Caco-2 (cell line): ENCODE data around the gene NR6A1. TPM values are rescaled to one million over a fixed set of nuclear protein-coding genes. Genes with fewer than 3 reads are reported as not detected.

Source experiments
- BruUV-seq: library from RNA; stranded (reverse); fragments of 400-500 nt; replicated peaks from 2 replicates; lab custom pipeline; 2021; lab: Mats Ljungman, UMichigan
- CTCF ChIA-PET: fragments of 300-600 bp; sonication (Branson Sonifier 250); formaldehyde crosslinking; loops from one replicate; lab custom pipeline; 2022; ENCODE audit warnings: antibody characterized with exemption; lab: Charles Lee
- POLR2A ChIA-PET: fragments of 300-600 bp; sonication (Branson Sonifier 250); formaldehyde crosslinking; loops from one replicate; lab custom pipeline; 2022; ENCODE audit warnings: antibody characterized with exemption; lab: Charles Lee
- DNase-seq, 2 experiments: peaks; one replicate each; pipeline versions ENCODE4 v3.0.0 to v3.0.0-alpha.2; 2020 to 2022
- H3K27me3 ChIP-seq: replicated peaks from 2 replicates; pipeline ENCODE4 v1.6.0; 2011; ENCODE audit warnings: low read length; ENCODE audit not compliant: control insufficient read depth, insufficient read depth
- H3K36me3 ChIP-seq: 2 replicates; pipeline ENCODE4 v1.5.1; 2011; ENCODE audit warnings: low read length; ENCODE audit not compliant: control insufficient read depth, insufficient read depth
- H3K4me1 ChIP-seq: fragments of 250-450 bp; sonication (Bioruptor Pico); 2 replicates; pipeline ENCODE4 v1.5.1; 2020; ENCODE audit warnings: mild to moderate bottlenecking
- H3K4me3 ChIP-seq: 2 replicates; pipeline ENCODE4 v1.5.1; 2011; ENCODE audit warnings: low read depth, mild to moderate bottlenecking, control low read depth, low read length
- H3K9me3 ChIP-seq: fragments of 250-450 bp; sonication (Bioruptor Pico); 2 replicates; pipeline ENCODE4 v1.5.1; 2020; ENCODE audit warnings: mild to moderate bottlenecking, moderate library complexity
- H3K27ac Mint-ChIP-seq: one replicate; pipeline ENCODE4 v1.8.0; 2022; ENCODE audit warnings: mixed read lengths; ENCODE audit not compliant: unreplicated experiment
- H3K27me3 Mint-ChIP-seq: one replicate; pipeline ENCODE4 v1.8.0; 2022; ENCODE audit warnings: mixed read lengths; ENCODE audit not compliant: insufficient read depth, unreplicated experiment
- H3K36me3 Mint-ChIP-seq: one replicate; pipeline ENCODE4 v1.8.0; 2022; ENCODE audit warnings: mild to moderate bottlenecking, mixed read lengths; ENCODE audit not compliant: insufficient read depth, unreplicated experiment
- H3K4me1 Mint-ChIP-seq: one replicate; pipeline ENCODE4 v1.8.0; 2022; ENCODE audit warnings: low read depth, mixed read lengths; ENCODE audit not compliant: unreplicated experiment
- H3K4me3 Mint-ChIP-seq: one replicate; pipeline ENCODE4 v1.8.0; 2022; ENCODE audit warnings: mild to moderate bottlenecking, moderate library complexity, mixed read lengths; ENCODE audit not compliant: unreplicated experiment
- H3K9me3 Mint-ChIP-seq: one replicate; pipeline ENCODE4 v1.8.0; 2022; ENCODE audit warnings: mixed read lengths; ENCODE audit not compliant: unreplicated experiment
- CTCF ChIP-seq, 2 experiments: fragments of 200-600 bp in 1 of 2; IDR thresholded peaks; 1 replicate in 1 of 2; 2 replicates in 1 of 2; pipeline versions ENCODE4 v1.5.1 to v1.8.0; 2011 to 2022; ENCODE audit warnings: antibody characterized with exemption in 1 of 2, control low read depth in 1 of 2, inconsistent platforms in 1 of 2, low read depth in 1 of 2, low read length in 1 of 2, mild to moderate bottlenecking in 1 of 2, moderate library complexity in 1 of 2; ENCODE audit not compliant: insufficient read depth in 1 of 2, severe bottlenecking in 1 of 2, unreplicated experiment in 1 of 2
- intact Hi-C: fragments of 100-400 bp; cut with micrococcal nuclease; formaldehyde crosslinking; loops from one replicate; pipeline ENCODE4 v1.10.0; 2022; ENCODE audit not compliant: unreplicated experiment
- total RNA-seq: library from RNA; stranded (reverse); gene quantifications from 2 replicates; pipeline ENCODE4 v1.2.3, GENCODE V29; 2022

NR6A1 gene
- total RNA-seq, 1 experiment from 2014 or later, result 33.6 TPM

- Mint-ChIP-seq H3K4me3 (no peak overlapping the region), H3K36me3 (peaks cover 25% of the 10 kb centered on the region), H3K27ac (no peak overlapping the region), H3K4me1 (peaks cover 41% of the 10 kb centered on the region), H3K9me3 (peaks cover 10% of the 10 kb centered on the region), H3K27me3 (no peaks in the 10 kb centered on the region)
- Histone ChIP-seq H3K4me3 (no peak overlapping the region), H3K9me3 (no peaks in the 10 kb centered on the region), H3K4me1 (peaks cover 14% of the 10 kb centered on the region; the same call in 1 of the 2 replicates), H3K27me3 (no peaks in the 10 kb centered on the region), H3K36me3 (no peaks in the 10 kb centered on the region)
- intact Hi-C loops, result no loop called here
- DNase-seq, result no peak
- TF ChIP-seq CTCF (IDR thresholded peaks at IDR 0.05; ENCODE audit: insufficient read depth in 1 of 2, low read depth in 1 of 2, low read length in 1 of 2, severe bottlenecking in 1 of 2, unreplicated experiment in 1 of 2), result no peak
- CTCF ChIA-PET, result no interaction called here
- no TSS peak for BruUV-seq
- POLR2A ChIA-PET, result no interaction called here
These were observed 63.4 kb downstream of the NR6A1 start for GRCh38 chr9:124707666-124708065.

GRCh38 chr9:124706685-124707084 lies 64.4 kb downstream of the NR6A1 start:
- no peaks in the 10 kb centered on the region for H3K36me3 ChIP-seq
- POLR2A ChIA-PET, result no interaction called here
- intact Hi-C loops, result no loop called here
- no peak overlapping the region for H3K4me3 Mint-ChIP-seq
- H3K4me1 Mint-ChIP-seq, result peaks cover 35% of the 10 kb centered on the region
- peaks cover 23% of the 10 kb centered on the region for H3K36me3 Mint-ChIP-seq
- no peaks in the 10 kb centered on the region for H3K27me3 Mint-ChIP-seq
- H3K27me3 ChIP-seq, result no peaks in the 10 kb centered on the region
- DNase-seq, result no peak
- peaks cover 14% of the 10 kb centered on the region; the same call in 1 of the 2 replicates for H3K4me1 ChIP-seq
- TF ChIP-seq CTCF (IDR thresholded peaks at IDR 0.05; ENCODE audit: insufficient read depth in 1 of 2, low read depth in 1 of 2, low read length in 1 of 2, severe bottlenecking in 1 of 2, unreplicated experiment in 1 of 2), result no peak
- no peaks in the 10 kb centered on the region for H3K9me3 ChIP-seq
- H3K4me3 ChIP-seq, result no peak overlapping the region
- no peak overlapping the region for H3K27ac Mint-ChIP-seq
- no TSS peak for BruUV-seq
- CTCF ChIA-PET, result no interaction called here
- H3K9me3 Mint-ChIP-seq, result peaks cover 10% of the 10 kb centered on the region

- intact Hi-C loops, result loop anchor here (5.0 kb wide), 1 partner anchor 42 kb away; no protein-coding TSS in a partner anchor
- Mint-ChIP-seq H3K27me3 (no peaks in the 10 kb centered on the region), H3K4me3 (no peak overlapping the region), H3K36me3 (peaks cover 11% of the 10 kb centered on the region), H3K4me1 (peaks cover 25% of the 10 kb centered on the region), H3K9me3 (no peaks in the 10 kb centered on the region), H3K27ac (no peak overlapping the region)
- H3K9me3 ChIP-seq, result no peaks in the 10 kb centered on the region
- ChIA-PET CTCF (no interaction called here), POLR2A (no interaction called here)
- DNase-seq, result no peak
- H3K4me1 ChIP-seq, result peaks cover 46% of the 10 kb centered on the region
- no peak for TF ChIP-seq CTCF (IDR thresholded peaks at IDR 0.05; ENCODE audit: insufficient read depth in 1 of 2, low read depth in 1 of 2, low read length in 1 of 2, severe bottlenecking in 1 of 2, unreplicated experiment in 1 of 2)
- no TSS peak for BruUV-seq
- no peaks in the 10 kb centered on the region for H3K27me3 ChIP-seq
- no peak overlapping the region for H3K4me3 ChIP-seq
- no peaks in the 10 kb centered on the region for H3K36me3 ChIP-seq
These were observed 71.5 kb downstream of the NR6A1 start for GRCh38 chr9:124699575-124699974.
